Measurements from ENCODE around the gene CARF. TPM values are rescaled to one million over a fixed set of nuclear protein-coding genes. Genes with fewer than 3 reads are reported as not detected.
"Not testable (repeated sequence)": the region's sequence is repeated elsewhere in the genome, so short reads cannot be mapped to it uniquely, and the experiment has no call there.

The CARF gene
- polyA plus RNA-seq, 1 donor from 2014 or later = 20.1 TPM

DNA sequence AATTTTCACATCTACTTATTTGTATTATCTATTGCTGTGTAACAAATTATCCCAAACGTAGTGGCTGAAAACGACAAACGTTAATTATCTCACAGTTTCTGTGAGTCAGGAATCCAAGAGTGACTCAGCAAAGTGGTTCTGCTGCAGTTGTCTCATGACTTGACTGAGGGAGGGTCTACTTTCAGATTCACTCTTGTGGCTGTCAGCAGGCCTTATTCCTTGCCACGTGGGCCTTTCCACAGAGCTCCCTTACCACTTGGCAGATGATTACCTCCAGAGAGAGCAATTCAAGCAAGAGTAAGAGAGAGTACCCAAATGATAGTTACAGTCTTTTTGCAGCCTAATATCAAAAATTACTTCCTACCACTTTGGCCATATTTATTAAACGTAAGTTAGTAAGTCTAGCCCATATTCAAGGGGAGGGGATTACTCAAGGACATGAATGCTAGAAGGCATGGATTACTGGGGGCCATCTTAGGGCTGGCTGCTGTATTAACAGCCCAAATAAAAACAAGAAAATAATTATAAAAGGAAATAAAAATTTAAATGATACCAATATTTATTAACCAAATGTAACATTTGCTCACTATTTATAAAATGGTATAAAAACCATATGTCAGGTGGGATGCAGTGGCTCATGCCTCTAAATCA is 53.9 kb downstream of the CARF start:
- TF ChIP-seq POLR2AphosphoS5 (IDR thresholded peaks at IDR 0.05) (no peak), SMC3 (conservative IDR thresholded peaks at IDR 0.05; ENCODE audit: poor library complexity) (no peak), CTCF (IDR thresholded peaks at IDR 0.05; ENCODE audit: poor library complexity, severe bottlenecking) (no peak), TAF1 (IDR thresholded peaks at IDR 0.05; ENCODE audit: low read depth) (no peak)
- TF ChIP-seq, protein P1, sequence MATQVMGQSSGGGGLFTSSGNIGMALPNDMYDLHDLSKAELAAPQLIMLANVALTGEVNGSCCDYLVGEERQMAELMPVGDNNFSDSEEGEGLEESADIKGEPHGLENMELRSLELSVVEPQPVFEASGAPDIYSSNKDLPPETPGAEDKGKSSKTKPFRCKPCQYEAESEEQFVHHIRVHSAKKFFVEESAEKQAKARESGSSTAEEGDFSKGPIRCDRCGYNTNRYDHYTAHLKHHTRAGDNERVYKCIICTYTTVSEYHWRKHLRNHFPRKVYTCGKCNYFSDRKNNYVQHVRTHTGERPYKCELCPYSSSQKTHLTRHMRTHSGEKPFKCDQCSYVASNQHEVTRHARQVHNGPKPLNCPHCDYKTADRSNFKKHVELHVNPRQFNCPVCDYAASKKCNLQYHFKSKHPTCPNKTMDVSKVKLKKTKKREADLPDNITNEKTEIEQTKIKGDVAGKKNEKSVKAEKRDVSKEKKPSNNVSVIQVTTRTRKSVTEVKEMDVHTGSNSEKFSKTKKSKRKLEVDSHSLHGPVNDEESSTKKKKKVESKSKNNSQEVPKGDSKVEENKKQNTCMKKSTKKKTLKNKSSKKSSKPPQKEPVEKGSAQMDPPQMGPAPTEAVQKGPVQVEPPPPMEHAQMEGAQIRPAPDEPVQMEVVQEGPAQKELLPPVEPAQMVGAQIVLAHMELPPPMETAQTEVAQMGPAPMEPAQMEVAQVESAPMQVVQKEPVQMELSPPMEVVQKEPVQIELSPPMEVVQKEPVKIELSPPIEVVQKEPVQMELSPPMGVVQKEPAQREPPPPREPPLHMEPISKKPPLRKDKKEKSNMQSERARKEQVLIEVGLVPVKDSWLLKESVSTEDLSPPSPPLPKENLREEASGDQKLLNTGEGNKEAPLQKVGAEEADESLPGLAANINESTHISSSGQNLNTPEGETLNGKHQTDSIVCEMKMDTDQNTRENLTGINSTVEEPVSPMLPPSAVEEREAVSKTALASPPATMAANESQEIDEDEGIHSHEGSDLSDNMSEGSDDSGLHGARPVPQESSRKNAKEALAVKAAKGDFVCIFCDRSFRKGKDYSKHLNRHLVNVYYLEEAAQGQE (IDR thresholded peaks at IDR 0.05; ENCODE audit: borderline replicate concordance) = no peak
- Histone ChIP-seq H3K9me3 (ENCODE audit: low read length) (no peaks in the 10 kb centered on the region), H3K4me3 (ENCODE audit: low read length) (no peak overlapping the region), H3K36me3 (ENCODE audit: insufficient read depth, low read length) (no peaks in the 10 kb centered on the region), H4K20me1 (ENCODE audit: insufficient read depth) (no peaks in the 10 kb centered on the region), H3K9me2 (ENCODE audit: insufficient read depth, low read length) (no peaks in the 10 kb centered on the region), H3K27ac (ENCODE audit: low read length) (no peak overlapping the region), H3K9ac (ENCODE audit: low read length) (no peak overlapping the region), H2AFZ (ENCODE audit: low read depth, low read length) (no peak overlapping the region), H3F3A (ENCODE audit: insufficient read depth, low read length, poor library complexity, severe bottlenecking) (no peaks in the 10 kb centered on the region), H3K27me3 (ENCODE audit: insufficient read depth, low read depth, low read length) (no peaks in the 10 kb centered on the region), H3K4me2 (ENCODE audit: low read length) (no peak overlapping the region), H3K79me2 (replicated peaks; ENCODE audit: insufficient read depth, low read length) (no peaks in the 10 kb centered on the region)

DNA sequence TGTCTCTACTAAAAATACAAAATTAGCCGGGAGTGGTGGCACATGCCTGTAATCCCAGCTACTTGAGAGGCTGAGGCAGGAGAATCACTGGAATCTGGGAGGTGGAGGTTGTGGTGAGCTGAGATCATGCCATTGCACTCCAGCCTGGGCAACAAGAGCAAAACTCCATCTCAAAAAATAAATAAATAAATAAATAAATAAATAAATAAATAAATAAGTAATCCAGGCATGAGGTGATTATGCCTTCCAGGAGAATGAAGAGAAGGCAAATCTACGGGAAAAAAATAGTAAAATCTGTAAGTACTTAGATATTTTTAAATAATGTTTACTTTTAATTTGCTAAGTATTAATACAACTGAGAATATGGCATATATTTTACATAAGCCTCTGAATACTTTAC is 57.3 kb downstream of the CARF start:
- not testable (repeated sequence) for H3K27me3 ChIP-seq (ENCODE audit: insufficient read depth, low read depth, low read length); H3K9ac ChIP-seq (ENCODE audit: low read length); H3K4me2 ChIP-seq (ENCODE audit: low read length); H3K9me2 ChIP-seq (ENCODE audit: insufficient read depth, low read length); H3K36me3 ChIP-seq (ENCODE audit: insufficient read depth, low read length); H3K27ac ChIP-seq (ENCODE audit: low read length); H3F3A ChIP-seq (ENCODE audit: insufficient read depth, low read length, poor library complexity, severe bottlenecking); H3K79me2 ChIP-seq (replicated peaks; ENCODE audit: insufficient read depth, low read length); H4K20me1 ChIP-seq (ENCODE audit: insufficient read depth); H3K9me3 ChIP-seq (ENCODE audit: low read length); H2AFZ ChIP-seq (ENCODE audit: low read depth, low read length); H3K4me3 ChIP-seq (ENCODE audit: low read length)

- Histone ChIP-seq H3K9ac (ENCODE audit: low read length) (no peak overlapping the region), H3K27me3 (ENCODE audit: insufficient read depth, low read depth, low read length) (no peaks in the 10 kb centered on the region), H3K9me3 (ENCODE audit: low read length) (no peaks in the 10 kb centered on the region), H3K9me2 (ENCODE audit: insufficient read depth, low read length) (no peaks in the 10 kb centered on the region), H3K4me3 (ENCODE audit: low read length) (no peak overlapping the region), H3F3A (ENCODE audit: insufficient read depth, low read length, poor library complexity, severe bottlenecking) (no peaks in the 10 kb centered on the region), H3K79me2 (replicated peaks; ENCODE audit: insufficient read depth, low read length) (no peaks in the 10 kb centered on the region), H3K4me2 (ENCODE audit: low read length) (no peak overlapping the region), H2AFZ (ENCODE audit: low read depth, low read length) (no peak overlapping the region), H3K36me3 (ENCODE audit: insufficient read depth, low read length) (peaks cover under 1% of the 10 kb centered on the region), H3K27ac (ENCODE audit: low read length) (no peak overlapping the region), H4K20me1 (ENCODE audit: insufficient read depth) (no peaks in the 10 kb centered on the region)
- no peak for TF ChIP-seq POLR2AphosphoS5 (IDR thresholded peaks at IDR 0.05)
- TF ChIP-seq SMC3 (conservative IDR thresholded peaks at IDR 0.05; ENCODE audit: poor library complexity) = no peak
- TF ChIP-seq CTCF (IDR thresholded peaks at IDR 0.05; ENCODE audit: poor library complexity, severe bottlenecking) = no peak
- no peak for TF ChIP-seq EZH2 (IDR thresholded peaks at IDR 0.05; ENCODE audit: borderline replicate concordance, insufficient read depth, low read length, poor library complexity, severe bottlenecking)
- no peak for TF ChIP-seq MXI1 (conservative IDR thresholded peaks at IDR 0.05; ENCODE audit: poor library complexity, severe bottlenecking)
- TF ChIP-seq RAD21 (conservative IDR thresholded peaks at IDR 0.05) = no peak
- TF ChIP-seq TAF1 (IDR thresholded peaks at IDR 0.05; ENCODE audit: low read depth) = no peak
- TF ChIP-seq, protein P1 (IDR thresholded peaks at IDR 0.05; ENCODE audit: borderline replicate concordance) = no peak
- TF ChIP-seq EP300 (conservative IDR thresholded peaks at IDR 0.05; ENCODE audit: poor library complexity, severe bottlenecking) = no peak
Measured at GRCh38 chr2:202976809-202977208, 64.7 kb downstream of the CARF start.
